ENCODE measurements around the gene CA10. TPM values are rescaled to one million over a fixed set of nuclear protein-coding genes. Genes with fewer than 3 reads are reported as not detected.

CA10 gene
- total and polyA plus RNA-seq, 2 of the 4 experiments (the other 2 are of a cell fraction): not detected

DNA sequence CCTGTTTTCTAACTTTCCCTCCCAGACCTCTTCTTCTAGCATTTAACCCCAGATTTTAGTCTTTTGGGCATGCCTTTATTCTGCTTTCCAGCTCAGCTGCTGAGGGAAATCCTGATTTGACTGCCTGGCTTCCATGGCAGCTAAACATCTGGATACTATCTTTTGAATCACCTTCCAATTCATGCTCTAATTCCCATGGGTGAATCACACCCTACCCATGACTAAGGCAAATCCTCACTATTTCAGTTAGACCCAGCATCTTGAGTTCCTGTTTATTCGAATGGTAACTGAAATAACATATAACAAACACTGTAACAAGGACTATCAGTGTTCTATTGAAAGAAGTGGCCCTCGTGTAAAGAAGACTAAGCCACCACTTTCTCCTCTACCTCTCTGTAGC lies 29.8 kb downstream of the CA10 start:
- no peaks in the 10 kb centered on the region for H3K79me1 ChIP-seq (ENCODE audit: low read depth in 1 of 2, low read length in 2 of 2)
- H2AK9ac ChIP-seq (replicated peaks; ENCODE audit: low read depth, low read length, poor library complexity): no peak overlapping the region
- intact Hi-C loops (cut with micrococcal nuclease) (no loop called here), dilution Hi-C loops (cut with HindIII; ENCODE audit: low sequenced_read_pairs, unreplicated experiment) (no loop called here), in situ Hi-C loops (cut with MboI; ENCODE audit: low sequenced_read_pairs) (no loop called here)
- no peak overlapping the region for H2AK5ac ChIP-seq (ENCODE audit: low read depth, low read length)
- H2BK20ac ChIP-seq (ENCODE audit: low read depth, low read length): no peak overlapping the region
- H3K18ac ChIP-seq (ENCODE audit: low read depth, low read length): no peak overlapping the region
- H2BK5ac ChIP-seq (ENCODE audit: low read depth, low read length, poor library complexity, severe bottlenecking): no peak overlapping the region
- DNase-seq: no peak
- H3K36me3 ChIP-seq (ENCODE audit: control insufficient read depth, insufficient read depth, low read length): no peaks in the 10 kb centered on the region
- no peak overlapping the region for H4K8ac ChIP-seq (ENCODE audit: low read depth in 2 of 2, low read length in 2 of 2)
- no peak overlapping the region for H3K4me2 ChIP-seq (ENCODE audit: low read depth, low read length)
- ChIA-PET POLR2A (ENCODE audit: unreplicated experiment) (no interaction called here), CTCF (no interaction called here)
- no CpG with 5 or more reads among the region's 2 CpGs for WGBS, 2 experiments (ENCODE audit: extremely low coverage in 2 of 2, insufficient read length in 1 of 2)
- no peak for ATAC-seq (ENCODE audit: low read depth)
- TF ChIP-seq NFE2L2 (IDR thresholded peaks at IDR 0.05; ENCODE audit: low read depth, low read length): no peak
- TF ChIP-seq CHD1 (IDR thresholded peaks at IDR 0.05; ENCODE audit: low read depth, low read length): no peak
- TF ChIP-seq CEBPB (IDR thresholded peaks at IDR 0.05; ENCODE audit: low read depth, low read length): no peak
- TF ChIP-seq SMC3 (IDR thresholded peaks at IDR 0.05; ENCODE audit: low read depth, low read length): no peak
- TF ChIP-seq, protein P1, sequence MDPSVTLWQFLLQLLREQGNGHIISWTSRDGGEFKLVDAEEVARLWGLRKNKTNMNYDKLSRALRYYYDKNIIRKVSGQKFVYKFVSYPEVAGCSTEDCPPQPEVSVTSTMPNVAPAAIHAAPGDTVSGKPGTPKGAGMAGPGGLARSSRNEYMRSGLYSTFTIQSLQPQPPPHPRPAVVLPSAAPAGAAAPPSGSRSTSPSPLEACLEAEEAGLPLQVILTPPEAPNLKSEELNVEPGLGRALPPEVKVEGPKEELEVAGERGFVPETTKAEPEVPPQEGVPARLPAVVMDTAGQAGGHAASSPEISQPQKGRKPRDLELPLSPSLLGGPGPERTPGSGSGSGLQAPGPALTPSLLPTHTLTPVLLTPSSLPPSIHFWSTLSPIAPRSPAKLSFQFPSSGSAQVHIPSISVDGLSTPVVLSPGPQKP (IDR thresholded peaks at IDR 0.05; ENCODE audit: borderline replicate concordance, low read depth, low read length): no peak
- no peak for TF ChIP-seq MXI1 (IDR thresholded peaks at IDR 0.05; ENCODE audit: borderline replicate concordance, low read depth, low read length)
- TF ChIP-seq, protein P2, sequence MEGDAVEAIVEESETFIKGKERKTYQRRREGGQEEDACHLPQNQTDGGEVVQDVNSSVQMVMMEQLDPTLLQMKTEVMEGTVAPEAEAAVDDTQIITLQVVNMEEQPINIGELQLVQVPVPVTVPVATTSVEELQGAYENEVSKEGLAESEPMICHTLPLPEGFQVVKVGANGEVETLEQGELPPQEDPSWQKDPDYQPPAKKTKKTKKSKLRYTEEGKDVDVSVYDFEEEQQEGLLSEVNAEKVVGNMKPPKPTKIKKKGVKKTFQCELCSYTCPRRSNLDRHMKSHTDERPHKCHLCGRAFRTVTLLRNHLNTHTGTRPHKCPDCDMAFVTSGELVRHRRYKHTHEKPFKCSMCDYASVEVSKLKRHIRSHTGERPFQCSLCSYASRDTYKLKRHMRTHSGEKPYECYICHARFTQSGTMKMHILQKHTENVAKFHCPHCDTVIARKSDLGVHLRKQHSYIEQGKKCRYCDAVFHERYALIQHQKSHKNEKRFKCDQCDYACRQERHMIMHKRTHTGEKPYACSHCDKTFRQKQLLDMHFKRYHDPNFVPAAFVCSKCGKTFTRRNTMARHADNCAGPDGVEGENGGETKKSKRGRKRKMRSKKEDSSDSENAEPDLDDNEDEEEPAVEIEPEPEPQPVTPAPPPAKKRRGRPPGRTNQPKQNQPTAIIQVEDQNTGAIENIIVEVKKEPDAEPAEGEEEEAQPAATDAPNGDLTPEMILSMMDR (conservative IDR thresholded peaks at IDR 0.05; ENCODE audit: low read depth, low read length): no peak
- TF ChIP-seq POLR2A (IDR thresholded peaks at IDR 0.05; ENCODE audit: low read depth, low read length): no peak
- no peak for TF ChIP-seq MAFK (IDR thresholded peaks at IDR 0.05; ENCODE audit: low read depth, low read length)
- TF ChIP-seq RAD21 (IDR thresholded peaks at IDR 0.05; ENCODE audit: low read length): no peak
- TF ChIP-seq FOS (IDR thresholded peaks at IDR 0.05; ENCODE audit: low read depth, low read length): no peak
- TF ChIP-seq MAZ (IDR thresholded peaks at IDR 0.05; ENCODE audit: borderline replicate concordance, low read depth, low read length): no peak
- TF ChIP-seq RCOR1 (IDR thresholded peaks at IDR 0.05; ENCODE audit: insufficient replicate concordance, low read length): no peak
- TF ChIP-seq, protein P3, sequence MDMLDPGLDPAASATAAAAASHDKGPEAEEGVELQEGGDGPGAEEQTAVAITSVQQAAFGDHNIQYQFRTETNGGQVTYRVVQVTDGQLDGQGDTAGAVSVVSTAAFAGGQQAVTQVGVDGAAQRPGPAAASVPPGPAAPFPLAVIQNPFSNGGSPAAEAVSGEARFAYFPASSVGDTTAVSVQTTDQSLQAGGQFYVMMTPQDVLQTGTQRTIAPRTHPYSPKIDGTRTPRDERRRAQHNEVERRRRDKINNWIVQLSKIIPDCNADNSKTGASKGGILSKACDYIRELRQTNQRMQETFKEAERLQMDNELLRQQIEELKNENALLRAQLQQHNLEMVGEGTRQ (IDR thresholded peaks at IDR 0.05; ENCODE audit: low read depth, low read length): no peak
- no peak for TF ChIP-seq RFX5 (IDR thresholded peaks at IDR 0.05; ENCODE audit: low read depth, low read length)
- TF ChIP-seq BHLHE40 (IDR thresholded peaks at IDR 0.05; ENCODE audit: low read depth, low read length): no peak
- no peaks in the 10 kb centered on the region for H3K27me3 ChIP-seq (ENCODE audit: control insufficient read depth, insufficient read depth, low read length)
- no peaks in the 10 kb centered on the region for H3K4me1 ChIP-seq (ENCODE audit: control insufficient read depth, insufficient read depth, low read length)
- no peak overlapping the region for H3K27ac ChIP-seq (ENCODE audit: insufficient read depth, low read length)
- peaks cover 7% of the 10 kb centered on the region; the same call in 1 of the 2 replicates for H3K9me3 ChIP-seq (ENCODE audit: control insufficient read depth, insufficient read depth, low read length)
- H3K23ac ChIP-seq (ENCODE audit: low read depth, low read length): no peak overlapping the region
- H4K5ac ChIP-seq (ENCODE audit: low read depth, low read length): no peak overlapping the region
- no peak overlapping the region for H2BK15ac ChIP-seq (ENCODE audit: low read depth, low read length)
- no peak overlapping the region for H3K4ac ChIP-seq (ENCODE audit: low read depth, low read length)
- H3K56ac ChIP-seq (ENCODE audit: extremely low read depth, insufficient read depth, low read length): no peak overlapping the region
- no peak overlapping the region for H3K4me3 ChIP-seq (ENCODE audit: insufficient read depth, low read depth, low read length)
- no peak overlapping the region for H3K9ac ChIP-seq (ENCODE audit: low read depth, low read length)
- H4K20me1 ChIP-seq (ENCODE audit: insufficient read depth, low read length): no peaks in the 10 kb centered on the region
- H3K14ac ChIP-seq (replicated peaks; ENCODE audit: low read depth, low read length): no peak overlapping the region
- no peaks in the 10 kb centered on the region for H3K9me1 ChIP-seq (ENCODE audit: insufficient read depth, low read length)
- H2AFZ ChIP-seq (replicated peaks; ENCODE audit: low read length, poor library complexity): no peak overlapping the region
- no peak overlapping the region for H2BK120ac ChIP-seq (ENCODE audit: low read depth, low read length)
- no peak overlapping the region for H4K91ac ChIP-seq (ENCODE audit: insufficient read depth, low read depth, low read length)
- BruUV-seq (replicated peaks): no TSS peak
